GM19397 (cell line): ENCODE data around the gene HSPA8.
"Not testable (repeated sequence)": the region's sequence is repeated elsewhere in the genome, so short reads cannot be mapped to it uniquely, and the experiment has no call there.

Experiments
- ATAC-seq: cut with Tn5 transposase; IDR thresholded peaks from one replicate; pipeline ENCODE4 v1.9.1; 2021; ENCODE audit warnings: mild to moderate bottlenecking, moderate library complexity; ENCODE audit not compliant: unreplicated experiment

HSPA8 gene

GRCh38 chr11:123072762-123073161 lies 10.8 kb upstream of the HSPA8 start:
- ATAC-seq = no peak

DNA sequence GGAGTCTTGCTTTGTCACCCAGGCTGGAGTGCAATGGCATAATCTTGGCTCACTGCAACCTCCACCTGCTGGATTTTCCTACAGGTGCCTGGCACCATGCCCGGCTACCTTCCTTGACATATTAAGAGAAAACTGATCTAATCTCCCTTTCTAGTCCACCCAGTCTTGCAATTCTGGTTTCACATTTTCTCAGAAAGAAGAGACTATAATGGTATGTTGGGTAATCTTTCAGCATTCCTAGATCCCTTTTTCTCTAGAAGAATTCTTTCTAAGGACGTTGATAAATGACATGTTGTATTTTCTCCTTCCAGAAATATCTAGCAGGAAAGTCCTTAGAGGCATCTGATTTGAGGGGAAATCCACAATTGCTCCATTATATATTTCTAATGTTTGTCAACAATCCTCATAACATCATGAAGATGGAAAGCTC lies 10.4 kb upstream of the HSPA8 start:
- ATAC-seq = no peak

GRCh38 chr11:123069908-123070821 lies 8.2 kb upstream of the HSPA8 start:
- peak; percentile 47 for ATAC-seq

- no peak for ATAC-seq
Observed at GRCh38 chr11:123065621-123066020, 3.7 kb upstream of the HSPA8 start.

- no peak for ATAC-seq
Observed at GRCh38 chr11:123063826-123064657, 2.1 kb upstream of the HSPA8 start.

- ATAC-seq = no peak
Observed at GRCh38 chr11:123062892-123063825, 1.2 kb upstream of the HSPA8 start.

- peak; percentile 86 for ATAC-seq
Observed at GRCh38 chr11:123062158-123062891, 389 bp upstream of the HSPA8 start.

DNA sequence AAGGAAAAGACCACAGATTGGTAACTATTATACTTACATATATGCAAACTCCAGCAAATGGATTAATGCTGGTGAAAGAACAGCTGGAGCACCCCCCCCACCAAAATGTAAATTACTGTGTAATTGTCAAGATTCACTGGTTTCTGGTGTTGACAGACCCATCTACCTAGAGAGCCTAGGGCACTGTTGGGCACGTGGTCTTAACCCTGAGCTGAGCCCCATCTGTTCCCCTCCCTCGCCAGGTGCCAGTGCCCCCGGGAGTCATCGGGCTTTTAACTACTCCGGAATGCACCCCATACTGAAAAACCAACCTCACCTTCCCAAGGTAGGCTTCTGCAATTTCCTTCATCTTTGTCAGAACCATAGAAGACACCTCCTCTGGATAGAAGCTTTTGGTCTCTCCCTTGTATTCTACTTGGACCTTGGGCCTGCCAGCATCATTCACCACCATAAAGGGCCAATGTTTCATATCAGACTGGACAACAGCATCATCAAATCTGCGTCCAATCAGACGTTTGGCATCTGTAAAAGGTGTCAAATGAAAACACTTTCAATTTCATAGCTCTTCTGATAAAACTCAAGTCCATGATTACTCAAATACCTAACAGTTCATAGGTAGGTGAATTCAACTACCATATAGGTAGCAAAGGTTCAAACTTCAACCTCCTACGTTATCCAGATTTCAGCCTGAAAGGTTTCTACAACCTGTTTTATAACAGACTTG lies 1.5 kb downstream of the HSPA8 start:
- ATAC-seq = no peak

DNA sequence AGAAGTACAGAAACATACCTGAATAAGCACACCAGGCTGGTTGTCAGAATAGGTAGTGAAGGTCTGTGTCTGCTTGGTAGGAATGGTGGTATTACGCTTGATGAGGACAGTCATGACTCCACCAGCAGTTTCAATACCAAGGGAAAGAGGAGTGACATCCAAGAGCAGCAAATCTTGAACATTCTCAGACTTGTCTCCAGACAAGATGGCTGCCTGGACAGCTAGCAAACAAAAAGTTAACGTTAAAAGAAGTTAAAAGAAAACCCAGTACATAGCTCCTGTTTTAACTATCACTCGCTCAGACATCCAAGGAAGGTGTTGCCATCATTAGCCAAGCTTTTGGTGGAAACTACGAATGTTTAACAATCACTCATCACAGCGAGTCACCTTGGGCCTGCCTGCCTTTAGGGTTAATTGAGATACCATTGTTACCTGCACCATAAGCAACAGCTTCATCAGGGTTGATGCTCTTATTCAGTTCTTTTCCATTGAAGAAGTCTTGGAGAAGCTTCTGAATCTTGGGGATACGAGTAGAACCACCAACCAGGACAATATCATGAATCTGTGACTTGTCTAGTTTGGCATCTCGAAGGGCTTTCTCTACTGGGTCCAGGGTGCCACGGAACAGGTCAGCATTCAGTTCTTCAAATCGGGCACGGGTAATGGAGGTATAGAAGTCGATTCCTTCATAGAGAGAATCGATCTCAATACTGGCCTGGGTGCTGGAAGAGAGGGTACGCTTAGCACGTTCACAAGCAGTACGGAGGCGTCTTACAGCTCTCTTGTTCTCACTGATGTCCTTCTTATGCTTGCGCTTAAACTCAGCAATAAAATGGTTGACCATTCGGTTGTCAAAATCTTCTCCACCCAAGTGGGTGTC lies 2.7 kb downstream of the HSPA8 start:
- ATAC-seq = not testable (repeated sequence)

DNA sequence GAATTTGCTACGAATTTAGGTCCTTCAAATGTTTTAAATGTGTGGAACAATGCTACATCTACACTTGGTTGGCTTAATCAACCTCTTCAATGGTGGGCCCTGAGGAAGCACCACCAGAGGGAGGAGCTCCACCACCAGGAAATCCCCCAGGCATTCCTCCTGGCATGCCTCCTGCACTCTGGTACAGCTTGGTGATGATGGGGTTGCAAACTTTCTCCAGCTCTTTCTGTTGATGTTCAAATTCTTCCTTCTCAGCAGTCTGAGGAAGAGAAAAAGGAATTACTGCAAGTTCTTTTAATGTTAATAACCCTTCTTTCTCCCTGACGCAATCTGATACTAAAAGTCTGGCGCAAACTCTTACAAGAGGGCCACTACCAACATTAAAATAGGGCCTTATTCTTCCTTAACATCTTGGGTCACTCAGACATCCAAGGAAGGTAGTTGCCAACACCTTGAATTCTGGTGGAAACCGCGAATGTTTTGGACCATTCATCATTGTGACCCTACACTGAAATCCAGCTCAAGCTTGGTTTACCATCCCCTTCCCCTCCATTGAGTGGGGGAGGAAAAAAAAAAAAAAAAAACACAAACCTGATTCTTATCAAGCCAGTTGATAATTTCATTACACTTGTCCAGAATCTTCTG lies 4.2 kb downstream of the HSPA8 start:
- ATAC-seq = no peak

GRCh38 chr11:123056835-123057491 lies 5.0 kb downstream of the HSPA8 start:
- ATAC-seq = no peak

GRCh38 chr11:123055191-123055901 lies 6.6 kb downstream of the HSPA8 start:
- ATAC-seq = no peak

DNA sequence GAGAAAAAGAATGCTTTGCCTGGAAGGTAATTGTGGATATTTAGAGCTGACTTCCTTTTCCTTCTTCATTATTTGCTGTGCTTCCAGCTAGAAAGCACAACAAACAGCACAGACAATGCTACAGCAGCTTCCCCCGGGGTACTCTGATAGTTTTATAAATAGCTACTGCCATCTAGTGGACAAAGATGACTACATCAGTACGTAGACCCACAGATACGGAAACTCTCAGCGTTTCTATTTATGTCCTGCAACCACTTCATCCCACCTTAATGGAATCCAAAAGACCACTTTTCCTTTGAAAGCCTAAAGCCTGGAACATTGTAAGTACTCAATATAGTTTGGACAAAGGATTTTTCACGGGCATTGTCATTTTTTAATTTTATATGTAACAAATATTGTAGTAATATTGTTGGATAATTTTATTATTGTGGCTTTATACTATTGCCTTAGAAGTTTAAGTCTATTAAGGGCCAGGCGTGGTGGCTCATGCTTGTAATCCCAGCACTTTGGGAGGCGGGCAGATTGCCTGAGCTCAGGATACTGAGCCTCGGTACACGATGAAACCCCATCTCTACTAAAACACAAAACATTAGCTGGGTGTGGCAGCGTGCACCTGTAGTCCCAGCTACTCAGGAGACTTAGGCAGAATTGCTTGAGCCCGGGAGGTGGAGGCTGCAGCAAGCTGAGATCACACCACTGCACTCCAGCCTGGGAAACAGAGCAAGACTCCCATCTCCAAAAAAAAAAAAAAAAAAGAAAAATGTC lies 7.5 kb downstream of the HSPA8 start:
- ATAC-seq = peak; percentile 64

GRCh38 chr11:123052901-123053721 lies 8.8 kb downstream of the HSPA8 start:
- ATAC-seq = no peak

DNA sequence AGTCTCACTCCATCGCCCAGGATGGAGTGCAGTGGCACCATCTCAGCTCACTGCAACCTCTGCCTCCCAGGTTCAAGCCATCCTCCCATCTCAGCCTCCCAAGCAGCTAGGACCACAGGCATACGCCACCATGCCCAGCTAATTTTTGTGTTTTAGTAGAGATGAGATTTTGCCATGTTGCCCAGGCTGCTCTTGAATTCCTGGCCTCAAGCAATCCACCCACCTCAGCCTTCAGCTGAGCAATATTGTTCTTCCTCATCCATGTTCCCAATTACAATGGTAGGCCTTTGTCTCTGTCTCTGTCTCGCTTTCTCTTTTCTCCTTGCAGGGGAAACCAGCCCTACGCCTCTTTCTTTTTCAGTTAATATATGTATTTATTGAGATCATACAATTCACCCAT lies 10.3 kb downstream of the HSPA8 start:
- ATAC-seq = no peak
